ENCODE measurements around the gene AGPAT2.

DNA sequence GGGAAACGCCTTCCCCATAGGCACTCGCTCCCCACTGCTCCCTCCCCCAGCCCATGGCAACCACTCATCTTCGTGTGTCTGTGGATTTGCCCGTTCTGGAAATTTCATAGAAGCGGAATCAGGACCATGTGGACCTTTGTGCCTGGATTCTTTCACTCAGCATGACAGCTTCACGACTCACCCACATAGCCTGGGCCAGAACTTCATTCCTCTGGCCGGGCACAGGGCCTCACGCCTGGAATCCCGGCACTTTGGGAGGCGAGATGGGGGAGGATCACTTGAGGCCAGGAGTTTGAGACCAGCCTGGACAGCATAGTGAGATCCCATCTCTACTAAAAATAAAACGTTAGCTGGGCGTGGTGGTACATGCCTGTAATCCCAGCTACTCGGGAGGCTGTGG is 13.0 kb upstream of the AGPAT2 start:
- TF ChIP-seq, protein P1, sequence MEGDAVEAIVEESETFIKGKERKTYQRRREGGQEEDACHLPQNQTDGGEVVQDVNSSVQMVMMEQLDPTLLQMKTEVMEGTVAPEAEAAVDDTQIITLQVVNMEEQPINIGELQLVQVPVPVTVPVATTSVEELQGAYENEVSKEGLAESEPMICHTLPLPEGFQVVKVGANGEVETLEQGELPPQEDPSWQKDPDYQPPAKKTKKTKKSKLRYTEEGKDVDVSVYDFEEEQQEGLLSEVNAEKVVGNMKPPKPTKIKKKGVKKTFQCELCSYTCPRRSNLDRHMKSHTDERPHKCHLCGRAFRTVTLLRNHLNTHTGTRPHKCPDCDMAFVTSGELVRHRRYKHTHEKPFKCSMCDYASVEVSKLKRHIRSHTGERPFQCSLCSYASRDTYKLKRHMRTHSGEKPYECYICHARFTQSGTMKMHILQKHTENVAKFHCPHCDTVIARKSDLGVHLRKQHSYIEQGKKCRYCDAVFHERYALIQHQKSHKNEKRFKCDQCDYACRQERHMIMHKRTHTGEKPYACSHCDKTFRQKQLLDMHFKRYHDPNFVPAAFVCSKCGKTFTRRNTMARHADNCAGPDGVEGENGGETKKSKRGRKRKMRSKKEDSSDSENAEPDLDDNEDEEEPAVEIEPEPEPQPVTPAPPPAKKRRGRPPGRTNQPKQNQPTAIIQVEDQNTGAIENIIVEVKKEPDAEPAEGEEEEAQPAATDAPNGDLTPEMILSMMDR (IDR thresholded peaks at IDR 0.05) = no peak
- TF ChIP-seq EZH2 (IDR thresholded peaks at IDR 0.05) = no peak
- no peak for TF ChIP-seq EZH2phosphoT487 (IDR thresholded peaks at IDR 0.05)
